Pericardium fibroblast (primary cell): Measurements from ENCODE around the gene PRCD. TPM values are rescaled to one million over a fixed set of nuclear protein-coding genes. Genes with fewer than 3 reads are reported as not detected.

ENCODE experiments used
- total RNA-seq: library from RNA; depleted of rRNA; stranded (reverse); fragments of >200 nt; gene quantifications from 2 replicates; pipeline ENCODE4 v1.2.3, GENCODE V29; 2015

Gene PRCD
- total RNA-seq, result 0.94 and 1.9 TPM in 2 replicates

GRCh38 chr17:76539631-76540271 lies at the start of gene PRCD:
TSS of gene PRCD (plus strand) at chr17:76540044. CDS start at chr17:76540142, 98 bp downstream.

GRCh38 chr17:76501018-76501826 lies 38.6 kb upstream of the PRCD start, which contains the start of gene RHBDF2:
TSS of gene RHBDF2 (minus strand) at chr17:76501423. CDS start at chr17:76481524, 19,899 bp downstream.

GRCh38 chr17:76537578-76538280 lies 2.1 kb upstream of the PRCD start, which contains the start of gene CYGB:
TSS of gene CYGB (minus strand) at chr17:76537709. CDS start at chr17:76537542, 167 bp downstream.

GRCh38 chr17:76585649-76586593 lies 46.1 kb downstream of the PRCD start, which contains the start of gene ST6GALNAC2:
TSS of gene ST6GALNAC2 (minus strand) at chr17:76585860. CDS start at chr17:76585808, 52 bp downstream.

Other genes with a start within 250 kb of the PRCD start
- 1.5 and 3.0 TPM in 2 replicates for gene QRICH2, start 231.8 kb upstream of the PRCD start, total RNA-seq
- 41.0 and 42.7 TPM in 2 replicates for gene PRPSAP1, start 186.1 kb upstream of the PRCD start, total RNA-seq
- gene SPHK1, start 155.4 kb upstream of the PRCD start, total RNA-seq, result 32.8 and 36.4 TPM in 2 replicates
- gene UBE2O, start 86.9 kb upstream of the PRCD start, total RNA-seq, result 14.8 and 16.9 TPM in 2 replicates
- gene AANAT, start 72.4 kb upstream of the PRCD start, total RNA-seq, result 0.43 TPM in 1 of 2 replicates, not detected in the other
- 5.3 and 16.1 TPM in 2 replicates for gene RHBDF2, start 38.6 kb upstream of the PRCD start, total RNA-seq
- 24.0 and 35.2 TPM in 2 replicates for gene CYGB, start 2.3 kb upstream of the PRCD start, total RNA-seq
- 0.82 and 2.4 TPM in 2 replicates for gene ST6GALNAC2, start 45.8 kb downstream of the PRCD start, total RNA-seq
- gene ST6GALNAC1, start 103.7 kb downstream of the PRCD start, total RNA-seq, result not detected in 2 replicates
- 288 and 320 TPM in 2 replicates for gene MXRA7, start 170.9 kb downstream of the PRCD start, total RNA-seq
- 10.0 and 19.8 TPM in 2 replicates for gene JMJD6, start 186.6 kb downstream of the PRCD start, total RNA-seq
- 36.5 and 58.8 TPM in 2 replicates for gene METTL23, start 186.8 kb downstream of the PRCD start, total RNA-seq
- 115 and 156 TPM in 2 replicates for gene SRSF2, start 197.3 kb downstream of the PRCD start, total RNA-seq
- gene MFSD11, start 198.1 kb downstream of the PRCD start, total RNA-seq, result 19.6 and 28.2 TPM in 2 replicates